ENCODE measurements around the gene SAFB2.

SAFB2 gene

DNA sequence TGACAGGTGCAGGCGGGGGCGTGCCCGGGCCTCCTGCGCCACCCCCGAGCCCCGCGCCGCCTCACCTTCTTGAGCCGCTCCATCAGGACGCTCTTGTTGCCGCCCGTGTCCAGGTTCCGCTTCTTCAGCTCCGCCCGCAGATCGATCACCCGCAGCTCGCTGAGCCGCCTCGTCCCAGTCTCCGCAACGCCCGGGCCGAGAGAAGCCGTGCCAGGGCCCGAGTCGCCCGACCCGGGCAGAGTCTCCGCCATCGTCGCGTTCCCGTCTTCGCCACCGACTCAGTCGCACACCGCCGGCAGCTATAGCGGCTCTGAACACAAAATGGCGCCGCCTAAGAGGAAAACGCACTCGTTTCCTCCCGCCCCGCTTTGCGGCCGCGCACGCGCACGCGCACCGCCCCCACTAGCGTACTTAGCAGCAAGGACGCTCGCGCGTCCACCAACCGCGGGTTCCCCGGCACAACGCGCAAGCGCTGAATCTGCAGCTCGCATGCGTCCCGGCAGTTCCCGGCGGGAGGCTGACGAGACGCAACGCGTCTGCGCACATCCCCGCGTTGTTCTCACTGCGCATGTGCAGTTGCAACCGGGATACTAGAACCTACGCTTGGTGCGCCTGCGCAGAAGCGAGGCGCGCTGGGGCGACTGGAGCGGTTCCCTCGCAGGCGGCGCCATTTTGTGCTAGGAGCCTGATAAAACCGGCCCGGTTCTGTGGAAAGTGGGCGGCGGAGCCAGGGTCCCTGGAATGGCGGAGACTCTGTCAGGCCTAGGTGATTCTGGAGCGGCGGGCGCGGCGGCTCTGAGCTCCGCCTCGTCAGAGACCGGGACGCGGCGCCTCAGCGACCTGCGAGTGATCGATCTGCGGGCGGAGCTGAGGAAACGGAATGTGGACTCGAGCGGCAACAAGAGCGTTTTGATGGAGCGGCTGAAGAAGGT, at the start of gene SAFB2, which contains the start of gene SAFB:
Gene SAFB2, minus strand, starts transcription at position 312 of the 932 bp plus-strand sequence. Its CDS starts 61 bp downstream, at position 251.
Gene SAFB, plus strand, starts transcription at position 619 of the 932 bp plus-strand sequence. Its CDS starts 123 bp downstream, at position 742.
- peak; percentile 98 for DNase-seq (ENCODE audit: low read depth in 2 of 2)

DNA sequence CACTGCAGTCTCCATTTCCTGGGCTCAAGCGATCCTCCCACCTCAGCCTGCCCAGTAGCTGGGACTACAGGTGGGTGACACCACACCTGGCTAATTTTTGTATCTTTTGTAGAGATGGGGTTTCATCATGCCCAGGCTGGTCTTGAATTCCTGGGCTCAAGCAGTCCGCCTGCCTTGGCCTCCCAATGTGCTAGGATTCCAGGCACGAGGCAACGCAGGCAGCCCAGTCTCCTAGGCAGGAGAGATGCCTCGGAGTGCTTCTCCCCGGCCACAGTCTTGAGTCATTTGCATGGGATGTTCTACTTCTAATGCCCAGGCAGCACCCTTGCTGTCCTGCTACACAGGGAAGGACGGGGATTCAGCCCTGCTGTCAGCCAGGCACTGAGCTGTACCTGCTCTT, 49.0 kb upstream of the SAFB2 start:
- DNase-seq (ENCODE audit: low read depth in 2 of 2): no peak

DNA sequence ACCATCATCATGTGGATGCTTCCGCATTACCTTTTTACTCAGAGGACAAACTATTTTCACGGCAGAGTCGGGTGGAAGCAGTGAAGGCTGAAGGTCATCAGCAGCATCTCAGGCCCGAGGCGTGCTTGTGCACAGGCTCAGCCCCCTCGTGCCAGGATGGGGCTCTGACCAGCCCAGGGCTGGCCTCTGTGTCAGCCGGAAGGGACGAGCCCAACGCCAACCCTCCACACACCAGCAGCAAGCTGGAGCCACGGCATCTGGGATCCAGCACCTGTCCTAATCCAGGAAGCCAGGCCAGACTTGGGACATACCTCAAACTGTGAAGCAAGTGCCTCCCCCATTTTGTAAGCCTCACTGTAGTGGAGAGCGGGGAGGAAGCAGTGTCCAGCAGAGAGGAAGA, 46.6 kb upstream of the SAFB2 start:
- DNase-seq (ENCODE audit: low read depth in 2 of 2): no peak

DNA sequence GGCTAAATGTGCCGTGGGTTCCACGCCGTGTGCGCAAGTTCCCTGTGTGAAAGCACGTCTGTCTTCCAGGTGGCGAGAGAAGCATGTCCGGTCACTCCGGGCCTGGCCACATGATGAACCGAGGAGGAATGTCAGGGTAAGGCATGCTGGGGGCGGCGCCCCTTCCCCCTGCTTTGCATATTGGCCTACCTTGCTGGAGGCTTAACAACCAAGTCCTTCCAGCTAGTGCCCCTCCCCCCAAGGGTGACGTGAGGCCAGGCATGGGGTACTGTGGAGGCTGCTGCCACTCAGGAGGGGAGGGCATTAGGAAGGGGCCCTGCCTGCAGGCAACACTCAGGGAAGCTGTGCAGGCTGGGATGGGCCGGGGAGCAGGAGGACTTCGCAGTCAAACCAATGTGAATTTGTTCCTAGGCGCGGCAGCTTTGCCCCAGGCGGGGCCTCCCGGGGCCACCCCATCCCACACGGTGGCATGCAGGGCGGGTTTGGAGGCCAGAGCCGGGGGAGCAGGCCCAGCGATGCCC, 45.2 kb upstream of the SAFB2 start:
- no peak for DNase-seq (ENCODE audit: low read depth in 2 of 2)

DNA sequence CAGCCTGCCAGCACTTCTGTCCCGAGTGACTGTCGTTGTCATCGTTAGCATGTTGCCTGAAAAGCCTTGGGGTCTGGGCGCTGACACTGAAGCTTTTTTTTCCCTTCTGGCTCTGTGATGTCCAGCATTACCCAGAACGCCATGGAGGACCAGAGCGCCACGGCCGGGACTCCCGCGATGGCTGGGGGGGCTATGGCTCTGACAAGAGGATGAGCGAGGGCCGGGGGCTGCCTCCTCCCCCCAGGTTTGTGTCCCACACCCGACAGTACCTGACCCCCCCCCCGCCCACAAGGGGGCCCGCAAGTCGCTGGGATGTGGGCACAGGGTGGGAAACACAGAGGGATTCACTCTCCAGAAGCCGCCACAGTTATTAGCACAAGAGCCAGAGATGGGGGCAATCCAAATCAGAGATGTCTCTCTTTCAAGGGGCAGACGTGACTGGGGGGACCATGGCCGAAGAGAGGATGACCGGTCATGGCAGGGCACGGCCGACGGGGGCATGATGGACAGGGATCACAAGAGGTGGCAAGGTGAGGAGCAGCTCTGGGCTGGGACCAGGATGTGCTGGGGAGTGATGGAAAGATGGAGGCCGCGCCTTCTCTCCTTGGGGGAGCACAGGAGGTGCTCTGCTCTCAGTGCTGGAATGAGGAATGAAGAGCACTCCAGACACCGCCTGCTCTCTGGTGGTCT, 44.5 kb upstream of the SAFB2 start:
- DNase-seq (ENCODE audit: low read depth in 2 of 2): no peak

DNA sequence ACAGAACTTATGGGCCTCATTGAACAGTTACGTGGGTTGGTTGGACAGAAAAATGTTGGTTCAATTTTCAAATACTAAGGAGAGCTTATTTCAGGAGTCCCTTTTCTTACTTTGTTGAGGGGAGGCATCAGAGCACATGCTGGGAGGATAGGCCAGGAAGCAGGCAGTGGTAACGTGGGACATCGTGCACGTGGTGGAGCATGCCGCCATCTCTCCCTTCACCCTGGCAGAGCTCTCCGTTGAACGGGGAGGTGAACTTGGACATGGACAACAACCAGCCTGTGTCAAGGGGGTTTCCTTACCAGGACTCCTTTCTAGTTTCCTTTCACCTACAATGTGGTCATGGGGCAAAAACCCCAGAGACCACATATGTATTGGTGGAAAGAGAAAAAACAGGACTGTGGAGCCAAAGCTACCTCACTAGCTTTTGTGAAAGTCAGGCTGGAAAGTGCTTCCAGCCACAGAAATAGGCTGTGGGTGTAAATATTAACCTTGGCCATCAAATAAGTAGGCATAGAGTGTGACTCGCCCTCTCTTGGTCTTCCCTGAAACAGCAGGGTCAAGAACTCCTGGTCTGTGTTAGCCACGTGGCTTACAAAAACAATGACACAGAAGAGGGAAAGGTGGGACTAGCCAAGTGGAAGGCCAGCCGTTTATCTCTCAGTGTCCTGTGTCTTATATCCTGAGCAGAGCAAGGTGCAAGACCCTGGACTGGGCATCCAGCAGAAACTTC, 43.4 kb upstream of the SAFB2 start:
- DNase-seq (ENCODE audit: low read depth in 2 of 2): no peak

DNA sequence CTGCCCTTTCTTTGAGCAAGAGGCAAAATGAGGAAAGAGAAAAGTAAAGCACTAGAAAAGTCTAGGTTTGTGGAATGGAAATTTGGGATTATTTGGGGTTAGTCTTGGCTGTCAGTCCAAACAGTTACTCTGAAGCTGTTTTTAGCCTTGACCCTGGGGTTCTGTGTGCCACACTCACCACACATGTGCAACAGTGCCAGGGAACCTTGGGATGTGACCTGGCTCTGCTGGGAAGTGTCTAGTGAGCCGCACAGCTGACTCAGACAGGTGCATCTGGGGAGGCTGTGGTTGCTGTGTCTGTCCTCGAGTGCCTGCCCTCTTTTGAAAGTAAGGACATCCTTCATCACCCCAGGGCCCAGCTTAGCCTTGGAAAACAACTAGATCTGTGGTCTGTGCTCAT, 41.9 kb upstream of the SAFB2 start:
- no peak for DNase-seq (ENCODE audit: low read depth in 2 of 2)

DNA sequence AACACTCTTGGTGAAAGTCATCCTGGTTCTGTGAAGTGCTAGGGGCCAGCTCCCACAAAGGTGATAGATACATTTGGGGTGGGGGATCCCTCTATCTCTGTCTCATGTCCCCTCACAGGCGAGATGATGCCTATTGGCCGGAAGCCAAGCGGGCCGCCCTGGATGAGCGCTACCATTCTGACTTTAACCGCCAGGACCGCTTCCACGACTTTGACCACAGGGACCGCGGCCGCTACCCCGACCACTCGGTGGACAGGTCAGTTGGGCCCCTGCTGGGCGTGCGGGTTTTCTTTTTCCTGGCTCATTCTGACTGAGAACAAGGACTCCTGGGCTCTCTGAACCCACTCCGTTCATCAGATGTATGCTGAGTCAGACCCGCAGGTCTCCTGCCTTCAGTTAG, 41.3 kb upstream of the SAFB2 start:
- DNase-seq (ENCODE audit: low read depth in 2 of 2): no peak

DNA sequence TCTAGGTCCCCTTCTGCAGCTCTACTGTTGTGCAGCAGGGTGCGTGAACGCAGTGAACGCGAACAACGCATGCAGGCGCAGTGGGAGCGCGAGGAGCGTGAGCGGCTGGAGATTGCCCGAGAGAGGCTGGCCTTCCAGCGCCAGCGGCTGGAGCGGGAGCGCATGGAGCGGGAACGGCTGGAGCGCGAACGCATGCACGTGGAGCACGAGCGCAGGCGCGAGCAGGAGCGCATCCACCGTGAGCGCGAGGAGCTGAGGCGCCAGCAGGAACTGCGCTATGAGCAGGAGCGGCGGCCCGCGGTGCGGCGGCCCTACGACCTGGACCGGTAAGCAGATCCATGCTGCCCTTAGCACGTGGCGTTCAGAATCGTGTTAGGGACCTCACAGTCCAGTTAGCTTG, 38.9 kb upstream of the SAFB2 start:
- no peak for DNase-seq (ENCODE audit: low read depth in 2 of 2)

DNA sequence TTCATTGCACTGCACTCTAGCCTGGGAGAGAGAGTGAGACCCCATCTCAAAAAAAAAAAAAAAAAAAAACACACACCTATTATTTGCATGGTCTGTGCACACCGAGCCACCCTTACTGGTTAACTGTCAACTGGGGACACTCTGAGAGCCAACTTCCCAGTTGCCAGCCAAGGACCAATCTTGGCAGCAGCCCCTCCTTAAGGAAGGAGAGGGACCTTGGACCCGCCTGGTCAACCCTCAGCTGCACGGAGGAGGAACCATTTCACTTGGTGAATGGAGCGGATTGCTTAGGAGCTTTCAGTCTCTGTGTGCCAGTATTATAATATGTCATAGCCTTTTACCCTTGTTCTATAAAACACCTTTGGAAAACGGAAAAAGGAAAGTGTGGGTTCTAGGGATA, 32.8 kb upstream of the SAFB2 start:
- DNase-seq (ENCODE audit: low read depth in 2 of 2): no peak

DNA sequence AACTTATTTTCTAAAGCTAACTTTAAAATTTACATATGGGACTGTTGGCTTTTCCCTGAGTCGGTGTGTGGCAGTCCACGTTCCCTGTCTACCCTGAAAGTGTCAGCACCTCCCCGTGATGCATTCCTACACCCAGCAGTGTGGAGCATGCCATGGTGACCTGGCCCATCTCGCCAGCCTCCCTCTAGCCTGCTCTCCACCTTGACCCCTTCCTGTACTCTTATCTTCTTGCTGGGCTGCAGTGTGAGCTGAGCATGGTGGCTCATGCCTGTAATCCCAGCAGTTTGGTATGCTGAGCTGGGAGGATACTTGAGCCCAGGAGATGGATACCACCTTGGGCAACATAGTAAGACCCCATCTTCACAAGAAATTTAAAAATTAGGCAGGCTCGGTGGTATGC, 32.4 kb upstream of the SAFB2 start:
- no peak for DNase-seq (ENCODE audit: low read depth in 2 of 2)

DNA sequence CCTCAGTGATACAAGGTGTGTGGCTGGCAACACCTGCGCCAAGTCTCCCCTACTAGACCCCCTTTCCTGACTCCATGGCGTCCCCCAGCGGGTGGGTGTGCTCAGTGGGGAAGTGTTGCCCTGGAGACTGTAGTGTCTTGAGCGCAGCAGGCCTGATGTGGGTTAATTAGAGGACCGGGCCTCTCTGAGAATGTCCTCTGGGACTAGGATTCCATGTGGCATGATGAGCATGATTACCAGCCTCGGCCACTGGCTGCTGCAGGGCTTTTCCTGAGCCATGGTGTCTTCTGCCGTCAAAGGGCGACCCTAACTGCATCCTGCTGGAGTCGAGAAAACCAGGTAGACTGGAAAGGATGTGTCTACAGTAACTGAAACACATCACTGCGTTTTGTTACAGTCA, 29.7 kb upstream of the SAFB2 start:
- no peak for DNase-seq (ENCODE audit: low read depth in 2 of 2)

DNA sequence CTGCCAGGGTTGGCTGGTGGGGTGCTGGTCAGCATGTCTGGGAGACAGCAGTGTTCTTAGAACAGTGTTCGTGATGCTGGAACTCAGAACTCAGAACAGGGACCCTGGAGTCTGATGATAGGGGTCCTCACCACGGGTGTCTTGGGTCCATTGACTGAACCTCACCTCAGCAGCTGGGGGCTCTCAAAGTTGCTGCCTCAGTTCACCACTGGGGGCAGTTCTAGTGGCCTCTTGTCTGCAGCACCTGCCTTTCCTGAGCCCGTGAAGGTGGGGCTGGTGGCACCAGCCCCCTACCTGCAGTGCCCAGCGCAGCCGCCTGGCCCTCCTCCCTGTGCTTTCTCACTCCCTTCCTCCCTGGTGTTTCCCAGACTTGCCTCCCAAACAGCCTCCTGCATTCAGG, 28.8 kb upstream of the SAFB2 start:
- DNase-seq (ENCODE audit: low read depth in 2 of 2): no peak

DNA sequence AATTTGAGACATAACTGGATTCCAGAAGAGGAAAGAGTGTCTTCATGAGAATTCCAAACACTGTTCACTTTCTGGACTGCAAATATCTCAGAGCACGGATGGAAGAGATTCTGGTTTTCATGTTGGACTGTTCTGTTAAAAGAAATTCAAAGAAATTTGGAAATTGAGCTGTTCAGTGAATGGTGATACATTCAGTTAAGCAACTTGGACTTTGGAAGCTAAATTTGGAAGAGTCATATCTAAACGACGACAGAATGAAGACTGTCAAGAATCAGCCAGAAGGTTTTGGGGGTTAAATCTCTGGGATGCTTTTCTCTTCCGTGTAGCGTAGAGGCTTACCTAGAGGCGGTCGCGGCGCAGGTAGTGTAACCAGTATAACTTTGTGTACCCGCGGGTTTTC, 25.9 kb upstream of the SAFB2 start:
- no peak for DNase-seq (ENCODE audit: low read depth in 2 of 2)

DNA sequence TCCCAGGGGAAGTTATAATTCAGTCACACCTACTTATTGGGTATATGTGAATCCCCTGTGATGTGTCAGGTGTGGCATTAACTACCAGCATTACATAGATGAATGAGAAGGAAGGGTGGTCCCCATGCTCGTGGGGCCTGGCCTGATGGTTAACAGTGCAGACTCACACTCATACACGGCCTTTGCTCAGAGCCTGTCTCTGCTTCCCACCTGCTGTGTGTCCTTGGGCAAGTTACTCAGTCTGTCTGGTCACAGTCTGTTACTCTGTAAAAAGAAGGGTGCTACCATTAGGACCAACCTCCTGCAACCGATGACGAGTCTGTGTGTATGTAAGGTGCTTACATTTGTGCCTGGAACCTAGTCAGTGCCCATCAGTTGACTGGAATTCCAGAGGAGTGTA, 24.1 kb upstream of the SAFB2 start:
- no peak for DNase-seq (ENCODE audit: low read depth in 2 of 2)

DNA sequence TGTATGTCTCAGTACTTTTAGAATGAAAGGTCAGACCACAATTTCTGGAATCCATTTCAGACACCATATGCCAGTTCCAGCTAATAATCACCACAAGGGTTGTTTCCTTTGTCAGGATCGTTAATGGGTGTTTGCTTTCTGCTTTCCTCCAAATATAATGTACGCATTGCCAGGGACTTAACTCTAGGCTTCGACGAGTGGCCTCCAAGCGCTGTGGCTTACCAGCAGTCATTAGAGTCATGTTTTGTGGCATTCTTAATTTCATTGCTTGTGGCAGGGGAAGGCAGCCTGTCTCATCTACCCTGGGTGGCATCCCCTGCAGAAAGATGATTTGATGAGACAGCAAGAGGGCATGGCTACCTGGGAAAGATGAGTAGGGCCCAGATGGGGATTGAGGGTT, 22.8 kb upstream of the SAFB2 start:
- DNase-seq (ENCODE audit: low read depth in 2 of 2): no peak

DNA sequence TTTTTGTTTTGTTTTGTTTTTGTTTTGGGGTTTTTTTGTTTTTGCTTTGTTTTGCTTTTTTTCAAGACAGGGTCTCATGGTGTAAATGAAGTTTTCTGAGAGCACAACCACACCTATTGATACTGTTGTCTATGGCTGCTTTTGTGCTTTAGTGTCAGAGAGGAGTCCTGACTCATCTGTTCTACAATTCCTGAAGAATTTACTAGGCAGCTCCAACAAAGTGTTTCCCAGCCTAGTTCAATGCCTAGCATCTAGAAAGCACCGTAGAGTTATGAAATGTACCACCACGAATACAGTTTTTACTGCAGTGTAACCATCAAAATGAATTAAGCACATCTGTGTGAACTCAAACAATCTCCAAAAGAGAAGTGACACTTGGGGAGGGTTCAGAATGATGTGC, 21.5 kb upstream of the SAFB2 start:
- no peak for DNase-seq (ENCODE audit: low read depth in 2 of 2)

DNA sequence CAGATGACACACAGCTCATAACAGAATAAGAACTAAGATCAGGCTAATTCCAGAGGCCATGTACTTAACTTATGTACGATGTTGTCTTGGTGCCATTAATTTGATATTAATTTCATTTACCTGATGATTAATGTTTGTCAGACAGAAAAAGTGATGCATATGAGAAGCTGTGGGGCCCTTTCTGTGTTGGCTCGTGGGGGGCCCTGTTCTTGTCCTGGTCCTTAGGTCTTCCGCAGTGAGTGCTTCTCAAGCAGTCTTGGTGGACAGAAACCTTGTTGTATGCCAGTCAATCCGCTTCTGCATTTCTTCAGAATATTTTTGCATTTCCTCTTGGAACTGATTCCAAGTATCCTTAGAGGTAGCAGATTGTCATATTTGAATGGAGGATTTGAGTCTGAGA, 20.5 kb upstream of the SAFB2 start:
- DNase-seq (ENCODE audit: low read depth in 2 of 2): no peak

DNA sequence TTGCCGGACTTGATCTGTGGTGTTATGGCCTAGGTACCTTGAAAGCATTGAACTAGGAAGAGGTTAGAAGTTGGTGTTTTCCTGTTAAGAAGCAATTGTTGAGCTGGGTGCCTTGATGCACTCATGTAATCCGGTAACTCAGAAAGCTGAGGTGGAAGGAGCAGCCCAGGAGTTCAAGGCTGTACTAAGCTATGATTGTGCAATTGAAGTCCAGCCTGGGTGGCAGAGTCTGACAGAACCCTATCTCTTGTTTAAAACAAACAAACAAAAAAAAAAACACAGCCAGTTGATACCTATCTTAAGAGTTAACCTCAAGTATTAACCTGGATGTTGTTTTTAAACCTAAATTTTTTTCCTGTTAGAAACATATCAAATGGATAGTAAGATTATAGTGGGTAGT, 19.6 kb upstream of the SAFB2 start:
- no peak for DNase-seq (ENCODE audit: low read depth in 2 of 2)

DNA sequence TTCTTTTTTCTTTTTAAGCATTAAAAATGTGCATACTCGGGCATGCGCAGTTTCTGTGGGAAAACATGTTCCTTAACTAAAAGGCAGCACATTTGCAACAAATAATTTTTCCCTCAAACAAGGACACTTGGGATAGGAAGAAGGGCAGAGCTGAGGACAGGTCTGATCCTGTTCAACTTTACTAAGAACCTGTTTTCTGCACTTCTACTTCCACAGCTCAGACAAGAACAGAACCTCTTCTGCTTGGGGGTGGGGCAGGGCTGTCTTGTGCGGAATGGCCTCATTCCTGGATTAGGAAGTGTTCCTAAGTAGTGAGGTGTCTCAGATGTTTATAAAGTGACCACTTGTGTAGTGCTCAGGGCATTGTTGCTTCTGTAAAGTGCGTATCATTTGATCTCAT, 18.6 kb upstream of the SAFB2 start:
- no peak for DNase-seq (ENCODE audit: low read depth in 2 of 2)

DNA sequence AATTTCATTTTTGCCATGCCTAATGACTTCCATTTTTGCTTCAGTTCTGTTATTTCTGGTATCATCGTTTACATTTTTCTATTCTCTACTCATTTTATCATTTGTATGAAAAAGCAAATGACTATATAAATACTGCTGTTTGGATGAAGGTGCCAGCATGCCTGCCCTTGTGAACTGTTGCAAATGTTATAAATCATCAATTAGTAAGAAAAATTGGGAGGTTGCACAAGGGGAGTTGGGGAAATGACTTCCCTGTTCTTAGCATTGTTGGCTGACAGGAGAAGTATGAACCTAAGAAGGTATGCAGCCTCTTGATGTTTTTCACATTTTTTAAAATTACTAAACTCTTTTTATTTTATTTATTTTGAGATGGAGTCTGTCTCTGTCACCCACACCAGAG, 15.4 kb upstream of the SAFB2 start:
- DNase-seq (ENCODE audit: low read depth in 2 of 2): no peak

DNA sequence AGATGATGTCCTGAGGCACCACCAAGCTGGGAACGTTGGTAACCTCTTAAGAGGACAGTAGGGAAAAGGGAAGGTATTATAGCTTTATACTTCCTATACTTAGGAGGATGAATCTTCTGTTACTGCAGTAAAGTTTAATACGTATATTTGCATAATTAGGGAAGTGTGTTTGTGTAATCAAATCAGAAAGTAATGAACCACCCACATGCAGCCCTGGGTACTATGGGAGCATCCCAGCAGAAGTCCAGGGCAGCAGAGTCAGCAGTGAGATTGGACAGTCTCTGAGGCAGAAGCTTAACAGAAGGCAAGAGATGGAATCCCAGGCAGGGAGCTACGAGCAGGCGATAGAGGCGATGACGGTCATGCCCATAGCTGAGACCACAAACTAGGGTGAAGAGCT, 12.9 kb upstream of the SAFB2 start:
- DNase-seq (ENCODE audit: low read depth in 2 of 2): no peak

Measured in stimulated activated CD4-positive, alpha-beta T cell treated with anti-CD3 and anti-CD28 coated beads, Interleukin-1b, Interleukin-23, amount 100 ng/mL, for 4 hours (primary cell).